GM12864 (cell line): ENCODE results near the gene NCL.

Experiments
- DNase-seq: peaks from one replicate; pipeline ENCODE4 v3.0.0-alpha.2; 2011; ENCODE audit warnings: low read depth
- H3K4me3 ChIP-seq: 2 replicates; pipeline ENCODE4 v1.5.1; 2011; ENCODE audit warnings: mild to moderate bottlenecking, low read depth, low read length, control low read depth
- TF ChIP-seq, protein P1 (sequence below): IDR thresholded peaks from 2 replicates; pipeline ENCODE4 v1.5.1; 2011; ENCODE audit warnings: low read depth, mild to moderate bottlenecking, moderate library complexity, low read length, control low read depth, inconsistent platforms; ENCODE audit errors: missing control alignments

NCL gene

DNA sequence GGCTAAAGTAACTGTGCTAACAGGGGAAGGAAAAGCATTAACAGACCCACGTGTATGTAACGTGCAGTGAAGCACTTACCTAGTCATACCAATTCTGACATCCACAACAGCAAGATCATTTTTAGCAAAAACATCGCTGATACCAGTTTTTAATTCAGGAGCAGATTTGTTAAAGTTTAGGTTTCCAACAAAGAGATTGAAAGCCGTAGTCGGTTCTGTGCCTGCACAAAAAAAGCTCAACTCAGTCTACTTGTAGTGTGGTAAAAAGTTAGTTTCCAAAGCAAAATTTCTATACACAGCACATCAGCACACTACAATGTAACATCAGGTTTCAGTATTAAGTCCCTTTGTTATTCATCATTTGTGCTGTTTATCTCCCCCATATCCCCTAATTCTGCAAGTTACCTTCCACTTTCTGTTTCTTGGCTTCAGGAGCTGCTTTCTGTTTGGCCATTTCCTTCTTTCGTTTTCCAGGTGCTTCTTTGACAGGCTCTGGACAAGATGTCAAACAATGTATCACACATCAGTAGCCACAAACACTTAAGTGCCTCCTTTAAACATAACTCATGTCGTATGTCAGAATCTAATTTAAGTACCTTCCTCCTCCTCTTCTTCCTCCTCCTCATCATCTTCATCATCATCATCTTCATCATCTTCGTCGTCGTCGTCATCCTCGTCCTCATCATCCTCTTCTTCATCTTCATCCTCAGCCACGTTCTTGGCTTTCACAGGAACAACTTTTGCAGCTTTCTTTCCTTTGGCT lies 4.0 kb downstream of the NCL start:
- no peak for DNase-seq
- TF ChIP-seq, protein P1, sequence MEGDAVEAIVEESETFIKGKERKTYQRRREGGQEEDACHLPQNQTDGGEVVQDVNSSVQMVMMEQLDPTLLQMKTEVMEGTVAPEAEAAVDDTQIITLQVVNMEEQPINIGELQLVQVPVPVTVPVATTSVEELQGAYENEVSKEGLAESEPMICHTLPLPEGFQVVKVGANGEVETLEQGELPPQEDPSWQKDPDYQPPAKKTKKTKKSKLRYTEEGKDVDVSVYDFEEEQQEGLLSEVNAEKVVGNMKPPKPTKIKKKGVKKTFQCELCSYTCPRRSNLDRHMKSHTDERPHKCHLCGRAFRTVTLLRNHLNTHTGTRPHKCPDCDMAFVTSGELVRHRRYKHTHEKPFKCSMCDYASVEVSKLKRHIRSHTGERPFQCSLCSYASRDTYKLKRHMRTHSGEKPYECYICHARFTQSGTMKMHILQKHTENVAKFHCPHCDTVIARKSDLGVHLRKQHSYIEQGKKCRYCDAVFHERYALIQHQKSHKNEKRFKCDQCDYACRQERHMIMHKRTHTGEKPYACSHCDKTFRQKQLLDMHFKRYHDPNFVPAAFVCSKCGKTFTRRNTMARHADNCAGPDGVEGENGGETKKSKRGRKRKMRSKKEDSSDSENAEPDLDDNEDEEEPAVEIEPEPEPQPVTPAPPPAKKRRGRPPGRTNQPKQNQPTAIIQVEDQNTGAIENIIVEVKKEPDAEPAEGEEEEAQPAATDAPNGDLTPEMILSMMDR = no peak
- no peak overlapping the region for H3K4me3 ChIP-seq

DNA sequence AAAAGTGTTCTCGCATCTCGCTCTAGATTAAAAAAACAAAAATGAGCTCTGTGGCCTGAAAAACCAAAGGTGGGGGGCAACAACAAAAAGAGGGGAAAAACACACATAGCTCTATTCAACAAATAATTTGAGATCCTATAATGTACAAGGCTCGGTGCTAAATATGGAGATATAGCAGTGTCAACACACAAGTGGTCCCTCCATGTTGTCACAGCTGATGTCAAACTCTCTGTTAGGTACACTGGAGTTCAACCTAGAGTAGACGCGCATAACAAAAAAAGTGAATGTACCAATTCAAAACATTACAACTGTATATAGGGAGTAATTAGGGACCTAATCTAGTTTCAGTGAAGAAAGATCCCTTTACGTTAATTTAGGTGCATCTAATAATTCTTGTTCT lies 5.9 kb downstream of the NCL start:
- no peak overlapping the region for H3K4me3 ChIP-seq
- DNase-seq = no peak

DNA sequence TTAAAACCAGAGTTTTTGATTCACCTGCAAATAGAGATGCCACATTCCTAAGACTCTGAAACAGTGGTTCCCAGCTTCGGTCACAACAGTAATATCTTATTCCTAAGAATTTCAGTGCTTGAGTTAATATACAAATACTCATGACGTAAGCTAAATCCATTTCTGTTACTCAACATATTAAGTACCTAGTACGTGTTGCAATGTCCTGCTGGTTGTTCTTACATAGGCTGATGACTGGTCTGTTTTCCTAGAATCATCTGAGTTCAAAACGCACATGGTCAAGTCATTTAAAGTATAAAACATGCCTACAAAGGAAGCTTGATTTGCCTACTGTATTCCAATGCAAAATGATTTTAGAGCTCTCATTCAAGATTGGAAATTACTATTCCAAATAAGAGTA lies 7.2 kb downstream of the NCL start:
- no peak for DNase-seq
- H3K4me3 ChIP-seq = no peak overlapping the region
- TF ChIP-seq, protein P1 = no peak

More for the DNA sequence above, 5.9 kb downstream of the NCL start:
- TF ChIP-seq, protein P1 = no peak

DNA sequence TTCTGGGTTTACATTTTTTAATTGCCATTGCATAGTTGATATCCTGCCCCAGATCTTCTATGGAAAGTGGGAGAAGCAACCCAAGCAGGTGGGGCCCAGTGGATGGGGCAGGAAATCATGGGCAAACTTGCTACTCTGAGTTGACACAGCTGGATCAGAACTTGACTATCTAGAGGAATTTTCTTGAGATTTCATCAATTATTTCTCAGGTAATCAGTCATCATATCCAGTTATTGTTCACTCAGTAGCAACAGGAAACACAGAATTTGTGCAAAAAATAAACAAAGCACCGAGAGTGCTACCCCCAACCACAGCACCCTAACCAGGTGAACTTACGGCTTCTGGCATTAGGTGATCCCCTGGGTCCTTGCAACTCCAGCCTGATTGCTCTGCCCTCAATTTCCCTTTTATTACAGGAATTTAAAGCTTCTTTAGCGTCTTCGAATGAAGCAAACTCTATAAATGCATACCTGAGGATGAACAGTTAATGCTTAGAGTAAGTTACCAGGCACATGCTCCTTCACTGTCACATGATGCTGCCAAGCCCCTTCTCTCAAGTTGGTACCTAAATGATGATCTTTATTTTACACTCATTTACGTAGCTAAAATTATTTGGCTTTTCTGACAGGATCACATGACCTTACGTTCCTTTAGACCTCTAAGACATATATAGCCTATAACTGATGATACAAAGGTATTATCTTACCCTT lies 7.8 kb downstream of the NCL start:
- TF ChIP-seq, protein P1 = no peak
- no peak for DNase-seq
- no peak overlapping the region for H3K4me3 ChIP-seq

DNA sequence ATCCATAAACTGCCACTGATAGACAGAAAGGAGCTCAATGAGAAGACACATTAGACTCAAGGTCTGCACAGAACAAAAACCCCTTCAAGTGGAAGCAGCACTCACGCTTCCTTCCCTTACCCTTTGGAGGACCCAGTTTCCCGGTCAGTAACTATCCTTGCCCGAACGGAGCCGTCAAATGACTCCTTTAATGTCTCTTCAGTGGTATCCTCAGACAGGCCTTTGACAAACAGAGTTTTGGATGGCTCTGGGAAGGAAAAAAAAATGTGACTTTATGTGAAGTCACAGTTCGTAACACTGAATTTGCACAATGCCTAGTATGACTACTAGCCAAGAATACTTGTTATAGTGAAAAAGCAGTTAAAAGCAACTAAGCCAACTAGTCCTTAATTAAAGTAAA lies 8.4 kb downstream of the NCL start:
- TF ChIP-seq, protein P1 = no peak
- DNase-seq = no peak

DNA sequence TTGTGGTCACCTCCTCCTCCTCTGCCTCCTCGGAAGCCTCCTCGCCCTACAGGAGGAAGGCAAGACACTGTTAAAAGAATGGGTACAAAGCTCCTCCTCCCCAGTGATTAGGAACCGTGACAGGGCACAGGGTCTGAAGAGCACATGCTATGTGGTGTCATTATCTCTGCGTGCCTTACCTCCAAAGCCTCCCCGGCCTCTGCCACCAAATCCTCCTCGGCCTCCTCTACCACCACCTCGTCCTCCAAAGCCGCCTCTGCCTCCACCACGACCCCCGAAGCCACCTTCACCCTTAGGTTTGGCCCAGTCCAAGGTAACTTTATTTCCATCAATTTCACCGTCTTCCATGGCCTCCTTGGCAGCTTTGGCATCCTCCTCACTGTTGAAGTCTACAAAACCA lies 9.1 kb downstream of the NCL start:
- no peak overlapping the region for H3K4me3 ChIP-seq
- no peak for DNase-seq
- TF ChIP-seq, protein P1 = no peak

More for the DNA sequence above, 8.4 kb downstream of the NCL start:
- H3K4me3 ChIP-seq = no peak overlapping the region
